ENCODE measurements around the gene C17orf50.
"Not testable (repeated sequence)": the region's sequence is repeated elsewhere in the genome, so short reads cannot be mapped to it uniquely, and the experiment has no call there.

C17orf50 gene

DNA sequence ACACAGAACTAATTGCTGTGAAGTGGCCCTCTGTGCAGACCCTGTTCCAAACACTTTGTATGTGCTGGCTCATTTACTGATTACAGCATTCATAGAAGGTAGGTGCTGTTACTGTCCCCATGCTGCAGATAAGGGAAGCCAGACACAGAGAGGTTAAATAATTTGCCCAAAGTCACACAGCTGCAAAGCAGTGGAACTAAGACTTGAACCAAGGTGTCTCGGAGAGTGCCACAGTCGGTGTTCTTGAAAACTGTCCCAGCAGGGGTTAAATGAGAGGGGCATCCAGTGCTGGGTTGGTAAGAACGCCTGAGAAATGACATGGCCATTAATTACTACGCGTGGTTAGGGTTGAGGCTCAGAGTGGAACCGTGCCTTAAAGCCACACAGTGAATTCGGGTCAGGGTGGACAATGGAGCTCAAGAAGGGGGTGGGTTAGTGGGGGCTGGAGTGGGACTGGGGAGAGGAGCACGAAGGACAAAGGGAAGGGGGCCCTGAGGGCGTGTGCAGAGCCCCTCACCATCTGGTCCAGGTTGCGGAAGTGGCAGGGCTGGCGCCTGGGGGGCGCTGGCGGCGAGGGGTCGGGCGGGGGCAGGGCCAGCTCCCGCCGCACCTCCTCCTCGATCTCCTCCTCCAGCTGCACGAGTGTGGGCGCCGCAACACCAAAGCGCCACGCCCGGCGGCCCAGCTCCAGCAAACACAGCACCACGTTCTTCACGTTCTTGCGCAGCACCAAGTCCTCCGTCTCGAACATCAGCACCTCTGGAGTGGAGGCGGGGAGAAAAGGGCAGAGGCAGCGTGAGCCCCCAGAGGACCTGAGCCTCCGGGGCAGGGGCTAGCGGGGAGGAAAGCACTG lies 10.9 kb upstream of the C17orf50 start:
- DNase-seq (ENCODE audit: low read depth) = no peak
- H3K4me3 ChIP-seq (ENCODE audit: low read depth, low read length) = peak overlapping the region; percentile 27

DNA sequence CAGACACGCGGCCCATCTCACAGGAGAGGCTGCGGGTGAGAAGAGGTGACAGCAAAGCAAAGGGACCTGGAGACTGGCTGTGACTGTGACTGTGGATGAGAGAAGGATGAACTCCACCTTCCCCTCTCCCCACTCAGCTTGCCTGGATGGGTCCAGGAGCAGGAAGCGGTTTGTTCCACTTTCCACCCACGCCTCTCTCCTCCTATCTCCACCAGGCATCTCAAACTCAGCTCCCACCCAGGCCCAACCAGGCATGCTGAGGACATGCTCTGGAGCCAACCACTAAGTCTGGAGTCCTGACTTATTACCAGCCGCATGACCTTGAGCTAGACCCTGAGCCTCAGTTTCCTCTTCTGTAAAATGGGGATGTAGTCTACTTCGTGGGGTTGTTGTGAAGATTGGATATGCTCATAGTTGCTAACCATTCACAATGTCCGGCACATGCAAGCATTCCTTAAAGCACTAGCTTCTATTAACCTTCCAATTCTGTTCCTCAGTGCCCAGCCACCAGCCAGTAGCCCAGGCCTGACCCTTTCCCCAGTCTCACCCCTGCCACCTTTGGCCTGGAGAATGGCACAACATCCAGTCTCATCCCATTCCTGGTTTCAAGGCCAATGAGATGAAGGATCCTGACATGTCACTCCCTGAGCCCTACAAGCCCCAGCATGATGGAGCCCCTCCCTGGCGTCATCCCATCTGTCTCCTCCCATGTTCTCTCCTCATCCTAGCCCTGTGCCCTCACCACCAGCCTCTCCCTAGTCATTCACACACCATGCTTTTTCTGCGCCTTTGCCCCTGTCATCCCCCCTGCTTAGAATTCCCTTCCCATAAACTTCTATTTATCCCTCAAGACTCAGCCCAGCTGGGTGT lies 9.9 kb upstream of the C17orf50 start:
- H3K4me3 ChIP-seq (ENCODE audit: low read depth, low read length) = no peak overlapping the region

GRCh38 chr17:35751541-35751940 lies 9.1 kb upstream of the C17orf50 start:
- not testable (repeated sequence) for H3K4me3 ChIP-seq (ENCODE audit: low read depth, low read length); DNase-seq (ENCODE audit: low read depth)

More for the DNA sequence above, 9.9 kb upstream of the C17orf50 start:
- DNase-seq (ENCODE audit: low read depth) = no peak

DNA sequence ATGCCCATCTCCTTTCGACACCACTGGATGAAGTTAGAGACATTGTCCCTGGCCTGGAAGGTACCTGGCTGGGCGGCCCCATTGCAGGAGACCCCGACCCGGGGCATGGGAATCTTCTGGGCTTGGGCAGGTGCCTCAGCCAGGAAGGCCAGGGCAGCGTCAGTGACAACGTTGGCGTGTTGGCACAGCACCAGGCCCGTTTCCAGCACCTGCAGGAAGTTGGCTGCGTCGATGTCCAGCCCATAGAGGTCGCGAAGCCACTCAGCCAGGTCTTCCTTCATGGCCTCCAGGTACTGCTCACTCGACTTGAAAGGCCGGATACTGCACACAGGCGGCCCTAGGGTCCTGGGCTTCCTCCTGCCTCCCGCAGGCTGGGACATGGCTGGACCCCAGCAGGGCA lies 8.2 kb upstream of the C17orf50 start:
- DNase-seq (ENCODE audit: low read depth) = no peak
- H3K4me3 ChIP-seq (ENCODE audit: low read depth, low read length) = no peak overlapping the region

- H3K4me3 ChIP-seq (ENCODE audit: low read depth, low read length) = no peak within 1 kb of the TSS
- DNase-seq (ENCODE audit: low read depth) = no peak
These were observed 7.5 kb upstream of the C17orf50 start, which contains the start of gene GAS2L2 for GRCh38 chr17:35752945-35753764. Gene GAS2L2 (minus strand): TSS chr17:35753239. CDS start chr17:35752850, 389 bp downstream.

DNA sequence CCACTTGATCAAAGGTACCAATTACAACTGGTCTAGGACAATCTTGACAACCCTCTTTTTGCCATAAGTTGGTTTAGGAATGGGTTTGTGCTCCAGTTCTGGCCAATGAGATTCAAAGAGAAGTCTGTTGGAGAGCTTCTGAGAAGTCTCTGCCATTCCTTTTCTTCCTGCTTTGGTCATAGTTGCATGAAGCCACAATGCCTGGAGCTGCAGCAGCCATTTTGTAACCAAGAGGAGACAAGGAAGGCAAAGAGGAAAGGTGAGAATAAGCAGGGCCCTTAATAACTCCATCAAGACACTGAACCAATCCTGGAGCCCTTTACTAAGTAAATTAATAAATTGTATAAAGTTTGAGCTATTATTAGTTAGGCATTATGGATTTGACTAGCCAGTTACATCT lies 3.4 kb upstream of the C17orf50 start:
- no peak overlapping the region for H3K4me3 ChIP-seq (ENCODE audit: low read depth, low read length)
- DNase-seq (ENCODE audit: low read depth) = no peak

DNA sequence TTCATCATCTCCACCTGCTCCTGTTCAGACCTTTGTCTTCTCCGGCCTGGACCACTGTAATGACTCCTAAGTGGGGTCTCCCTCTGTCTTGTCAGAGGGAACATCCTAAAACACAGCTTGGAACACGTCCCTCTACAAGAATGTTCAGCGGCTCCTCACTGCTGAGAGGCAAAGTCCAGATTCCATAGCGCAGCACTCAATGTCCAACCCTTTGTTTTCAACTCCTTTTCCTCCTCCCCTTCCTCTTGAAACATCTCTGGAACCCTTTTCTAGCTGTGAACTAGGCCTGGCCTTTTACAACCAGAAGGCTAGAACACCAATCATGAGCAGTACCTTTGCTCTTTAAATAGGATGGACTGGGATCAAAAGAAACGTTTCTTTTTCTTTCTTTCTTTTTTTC lies 914 bp downstream of the C17orf50 start:
- DNase-seq (ENCODE audit: low read depth) = no peak
- H3K4me3 ChIP-seq (ENCODE audit: low read depth, low read length) = no peak overlapping the region

GRCh38 chr17:35763767-35764122 lies 3.1 kb downstream of the C17orf50 start:
- DNase-seq (ENCODE audit: low read depth) = no peak
- H3K4me3 ChIP-seq (ENCODE audit: low read depth, low read length) = peak overlapping the region; percentile 44

DNA sequence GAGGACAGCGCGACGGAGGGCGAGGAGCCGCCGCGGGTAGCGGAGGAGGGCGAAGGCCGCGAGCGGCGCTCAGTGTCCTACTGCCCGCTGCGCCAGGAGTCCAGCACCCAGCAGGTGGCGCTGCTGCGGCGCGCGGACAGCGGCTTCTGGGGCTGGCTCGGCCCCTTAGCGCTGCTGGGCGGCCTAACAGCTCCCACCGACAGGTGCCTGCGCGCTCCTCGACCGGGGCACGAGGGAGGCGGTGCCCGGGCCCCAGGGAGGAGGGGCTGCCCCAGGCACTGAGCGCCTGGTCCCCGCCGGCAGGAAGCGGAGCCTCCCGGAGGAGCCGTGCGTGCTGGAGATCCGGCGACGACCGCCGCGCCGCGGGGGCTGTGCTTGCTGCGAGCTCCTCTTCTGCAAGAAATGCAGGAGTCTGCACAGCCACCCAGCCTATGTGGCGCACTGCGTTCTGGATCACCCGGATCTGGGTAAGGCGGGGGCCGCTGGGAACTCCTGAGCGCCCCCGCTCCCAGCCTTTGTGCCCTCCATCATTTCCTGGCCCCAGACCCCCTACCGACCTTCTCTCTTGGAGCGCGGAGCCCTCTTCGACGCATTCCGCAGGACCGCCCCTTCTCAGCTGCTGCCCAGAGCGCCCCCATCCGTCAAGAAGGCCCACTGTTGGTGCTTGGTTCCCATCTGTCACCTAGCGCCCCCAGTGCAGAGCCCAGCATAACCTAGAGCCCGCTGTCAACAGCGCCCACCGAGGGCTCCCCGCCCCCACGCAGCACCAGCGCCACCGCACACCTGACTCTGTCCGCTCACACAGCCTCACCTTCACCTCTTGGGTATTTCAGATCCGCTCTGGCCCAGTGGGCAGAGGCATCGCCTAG lies 3.7 kb downstream of the C17orf50 start:
- DNase-seq (ENCODE audit: low read depth) = no peak
- peak overlapping the region; percentile 44 for H3K4me3 ChIP-seq (ENCODE audit: low read depth, low read length)

- DNase-seq (ENCODE audit: low read depth) = no peak
- H3K4me3 ChIP-seq (ENCODE audit: low read depth, low read length) = no peak overlapping the region
These were observed 4.5 kb downstream of the C17orf50 start for GRCh38 chr17:35765086-35765710.

GRCh38 chr17:35765756-35766488 lies 5.2 kb downstream of the C17orf50 start:
- H3K4me3 ChIP-seq (ENCODE audit: low read depth, low read length) = no peak overlapping the region
- DNase-seq (ENCODE audit: low read depth) = no peak

GRCh38 chr17:35766489-35766877 lies 5.8 kb downstream of the C17orf50 start:
- no peak for DNase-seq (ENCODE audit: low read depth)
- H3K4me3 ChIP-seq (ENCODE audit: low read depth, low read length) = no peak overlapping the region

DNA sequence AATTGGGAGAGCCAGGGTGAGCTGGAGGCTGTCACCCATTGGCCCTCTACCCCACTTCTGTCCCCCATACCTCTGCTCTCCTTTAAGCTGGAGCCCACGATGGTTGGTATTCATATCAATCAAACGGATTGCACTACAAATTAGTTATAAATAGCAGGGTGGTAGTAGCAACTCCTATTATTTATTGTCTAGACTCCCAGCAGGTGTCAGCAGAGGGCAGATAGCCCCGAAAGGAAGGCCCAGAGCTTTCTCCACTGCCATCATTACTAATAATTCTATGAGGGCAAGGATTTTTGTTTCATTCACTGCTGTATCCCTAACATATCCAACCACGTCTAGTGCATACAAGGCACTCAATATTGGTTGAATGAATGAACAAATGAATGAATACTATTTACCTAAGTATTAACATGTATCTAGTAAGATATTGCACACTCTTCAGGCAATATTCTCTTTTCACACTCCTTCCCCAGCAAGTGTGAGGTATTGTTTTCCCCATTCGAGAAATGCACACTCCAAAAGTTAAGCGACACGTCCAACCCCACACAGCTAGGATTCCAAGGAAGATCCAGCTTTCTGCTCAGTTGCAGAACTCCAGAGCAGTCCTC lies 6.3 kb downstream of the C17orf50 start:
- no peak overlapping the region for H3K4me3 ChIP-seq (ENCODE audit: low read depth, low read length)
- DNase-seq (ENCODE audit: low read depth) = no peak

GRCh38 chr17:35768797-35769196 lies 8.1 kb downstream of the C17orf50 start:
- DNase-seq (ENCODE audit: low read depth) = no peak
- no peak overlapping the region for H3K4me3 ChIP-seq (ENCODE audit: low read depth, low read length)

- no peak for DNase-seq (ENCODE audit: low read depth)
- no peak overlapping the region for H3K4me3 ChIP-seq (ENCODE audit: low read depth, low read length)
These were observed 9.3 kb downstream of the C17orf50 start for GRCh38 chr17:35769895-35770486.

- H3K4me3 ChIP-seq (ENCODE audit: low read depth, low read length) = no peak overlapping the region
- DNase-seq (ENCODE audit: low read depth) = no peak
These were observed 12.4 kb downstream of the C17orf50 start for GRCh38 chr17:35773129-35773528.
